Naive thymus-derived CD8-positive, alpha-beta T cell (primary cell): ENCODE data around the gene PBXIP1. TPM values are rescaled to one million over a fixed set of nuclear protein-coding genes. Genes with fewer than 3 reads are reported as not detected.

Experiments
- ATAC-seq, 2 donors: fragments of 150-1000 bp; cut with Tn5 transposase in 1 of 2; sonication (Bioruptor Pico), chemical (Tn5 transposase) in 1 of 2; 1 replicate in 1 of 2; 2 replicates in 1 of 2; pipeline ENCODE4 v1.10.0; 2021; ENCODE audit warnings: mild to moderate bottlenecking in 2 of 2, moderate library complexity in 2 of 2
- POLR2A ChIA-PET: fragments of 350-600 bp; sonication (Branson Sonifier 250); formaldehyde crosslinking; loops from one replicate; lab custom pipeline; 2021; ENCODE audit warnings: antibody characterized with exemption; lab: Charles Lee
- DNase-seq, 10 donors: peaks; one replicate each; pipeline versions ENCODE4 v3.0.0 to v3.0.0-alpha.2; 2020 to 2022
- H3K27ac Mint-ChIP-seq, 10 donors: one replicate each; pipeline ENCODE4 v1.8.0; 2020 to 2022; ENCODE audit warnings: mild to moderate bottlenecking in 10 of 10, mixed read lengths in 10 of 10, moderate library complexity in 4 of 10, inconsistent platforms in 1 of 10
- H3K27me3 Mint-ChIP-seq, 5 donors: one replicate each; pipeline ENCODE4 v1.8.0; 2021 to 2022; ENCODE audit warnings: mixed read lengths in 5 of 5
- H3K36me3 Mint-ChIP-seq, 3 donors: one replicate each; pipeline ENCODE4 v1.8.0; 2020 to 2022; ENCODE audit warnings: mixed read lengths in 3 of 3, mild to moderate bottlenecking in 2 of 3, inconsistent platforms in 1 of 3
- H3K4me1 Mint-ChIP-seq, 4 donors: one replicate each; pipeline ENCODE4 v1.8.0; 2021 to 2022; ENCODE audit warnings: mixed read lengths in 4 of 4
- H3K4me3 Mint-ChIP-seq, 10 donors: one replicate each; pipeline ENCODE4 v1.8.0; 2020 to 2022; ENCODE audit warnings: mild to moderate bottlenecking in 10 of 10, mixed read lengths in 10 of 10, moderate library complexity in 6 of 10, inconsistent platforms in 1 of 10
- H3K9me3 Mint-ChIP-seq, 9 donors: one replicate each; pipeline ENCODE4 v1.8.0; 2020 to 2022; ENCODE audit warnings: mixed read lengths in 9 of 9, mild to moderate bottlenecking in 3 of 9, inconsistent platforms in 1 of 9, moderate library complexity in 1 of 9
- polyA plus RNA-seq, 3 donors: library from polyadenylated mRNA; unstranded; fragments of 300-500 nt; fragmentation: Illumina TruSeq; gene quantifications; one replicate each; pipeline ENCODE4 v1.2.3, GENCODE V29; 2021
- total RNA-seq, 8 experiments: library from RNA in 2 of 8; stranded (reverse) in 2 of 8; gene quantifications; one replicate each; pipeline ENCODE4 v1.2.3 and lab custom pipeline; 2021 to 2026

The PBXIP1 gene
- total and polyA plus RNA-seq, 5 experiments from 2014 or later, result 182 to 319 (median 239) TPM

DNA sequence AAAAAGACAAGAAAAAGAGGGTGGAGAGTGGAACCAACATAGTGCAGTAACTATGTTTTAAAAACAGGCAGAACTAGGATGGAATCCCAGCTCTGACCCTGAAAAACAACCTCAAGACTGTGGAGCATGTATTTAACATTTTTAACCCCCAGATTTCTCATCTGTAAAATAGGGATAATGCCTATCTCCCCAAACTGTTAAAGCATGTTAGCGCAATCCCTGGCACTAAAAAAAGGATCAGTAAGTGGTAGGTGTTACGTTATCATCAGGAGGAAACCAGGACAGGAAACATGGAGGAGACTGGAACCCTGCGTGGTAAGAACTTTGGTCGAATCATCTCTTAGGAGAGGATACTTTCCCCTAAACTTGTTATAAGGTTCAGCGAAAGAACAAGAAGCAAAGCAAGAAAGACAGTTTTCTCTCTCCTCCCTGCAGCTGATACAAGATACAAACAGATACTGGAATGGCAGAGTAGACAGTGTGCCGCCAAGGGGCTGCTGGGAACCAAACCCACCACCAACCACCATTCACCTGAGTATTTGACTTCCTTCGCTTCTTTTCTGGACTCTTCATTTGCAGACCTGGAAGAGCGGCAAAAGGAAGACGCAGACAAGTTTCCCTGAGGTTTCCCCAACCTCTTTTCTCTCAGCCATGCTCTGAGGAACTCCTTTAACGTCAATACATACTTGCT is 4.7 kb upstream of the PBXIP1 start:
- Mint-ChIP-seq H3K9me3 (no peaks in the 10 kb centered on the region), H3K36me3 (peaks cover 0 to 36% (median 3%) of the 10 kb centered on the region in 3 donors), H3K27ac (peak overlapping the region; percentile 92 to 99 (median 97)), H3K4me3 (peak overlapping the region; percentile 84 to 98 (median 96)), H3K4me1 (peaks cover 23 to 63% (median 54%) of the 10 kb centered on the region in 4 donors), H3K27me3 (no peaks in the 10 kb centered on the region)
- DNase-seq (peak in 1 of 10 donors; percentile 13), ATAC-seq (no peak)
- POLR2A ChIA-PET, result interaction anchor here (0.5 to 6.6 kb wide), 25 partner anchors 8 to 317 kb away, joined by 3 to 67 read pairs (median 6); partner anchors contain the start of genes ADAM15, CKS1B, FLAD1 and PMVK

- Mint-ChIP-seq H3K36me3 (peaks cover 0 to 25% (median 3%) of the 10 kb centered on the region in 3 donors), H3K4me3 (peak overlapping the region in 9 of 10 donors; percentile 20 to 88 (median 45)), H3K27ac (peak overlapping the region in 6 of 10 donors; percentile 22 to 98 (median 60)), H3K27me3 (no peaks in the 10 kb centered on the region), H3K4me1 (peaks cover 25 to 75% (median 58%) of the 10 kb centered on the region in 4 donors), H3K9me3 (no peaks in the 10 kb centered on the region)
- POLR2A ChIA-PET, result interaction anchor here (0.6 to 6.6 kb wide), 4 partner anchors 14 to 280 kb away, joined by 3 to 67 read pairs (median 4); partner anchors contain the start of genes CKS1B and SHC1
- ATAC-seq (no peak), DNase-seq (no peak)
These were observed 3.5 kb upstream of the PBXIP1 start for GRCh38 chr1:154959426-154959780.

DNA sequence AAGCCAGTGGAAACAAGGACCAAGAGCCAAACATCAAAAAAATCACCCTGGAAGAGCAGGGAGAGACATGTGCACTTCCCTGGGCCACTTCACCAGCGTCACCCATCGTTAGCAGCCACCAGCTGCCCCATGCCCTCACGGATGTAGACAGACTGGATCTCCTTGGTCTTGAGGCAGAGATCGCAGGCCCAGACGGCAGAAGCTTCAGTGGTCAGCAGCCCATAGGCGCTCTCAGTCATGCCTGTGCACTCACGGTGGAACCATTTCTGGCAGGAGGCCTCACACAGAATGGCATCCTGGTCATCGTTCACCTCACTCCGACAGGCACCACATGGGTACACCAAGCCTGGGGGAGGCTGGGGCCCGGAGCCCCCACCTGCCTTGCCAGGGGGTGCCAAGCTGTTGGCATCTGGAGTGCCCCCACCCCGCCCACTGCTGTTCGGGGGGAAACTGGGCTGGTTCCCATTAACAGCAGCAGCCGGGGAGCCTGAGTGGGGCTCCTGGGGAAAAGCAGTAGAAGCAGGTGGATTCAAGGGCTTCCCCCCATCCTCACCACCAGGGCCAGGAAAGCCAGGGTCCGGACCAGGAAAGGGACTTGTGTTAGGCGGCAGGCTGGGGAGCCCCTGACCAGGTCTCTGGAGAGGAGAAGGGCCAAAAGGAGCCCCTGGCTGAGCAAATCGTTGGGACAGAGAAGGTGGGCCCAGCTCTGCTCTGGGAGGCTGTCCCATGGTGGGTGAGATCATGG is 3.0 kb upstream of the PBXIP1 start:
- Mint-ChIP-seq H3K36me3 (peaks cover 0 to 21% (median 3%) of the 10 kb centered on the region in 3 donors), H3K27me3 (no peaks in the 10 kb centered on the region), H3K9me3 (no peaks in the 10 kb centered on the region), H3K27ac (peak overlapping the region; percentile 20 to 100 (median 64)), H3K4me1 (peaks cover 27 to 77% (median 60%) of the 10 kb centered on the region in 4 donors), H3K4me3 (peak overlapping the region in 6 of 10 donors; percentile 4 to 84 (median 18))
- POLR2A ChIA-PET, result interaction anchor here (1.3 to 6.6 kb wide), 3 partner anchors 14 to 60 kb away, joined by 3 to 67 read pairs (median 10); partner anchors contain the start of genes CKS1B and SHC1
- DNase-seq, result no peak
- no peak for ATAC-seq

- Mint-ChIP-seq H3K36me3 (peaks cover 0 to 14% (median 3%) of the 10 kb centered on the region in 3 donors), H3K27me3 (no peaks in the 10 kb centered on the region), H3K4me3 (peak overlapping the region in 2 of 10 donors; percentile 2 to 4), H3K27ac (peak overlapping the region in 9 of 10 donors; percentile 18 to 100 (median 72)), H3K9me3 (no peaks in the 10 kb centered on the region), H3K4me1 (peaks cover 28 to 77% (median 62%) of the 10 kb centered on the region in 4 donors)
- POLR2A ChIA-PET, result interaction anchor here (3.1 to 7.4 kb wide), 3 partner anchors 14 to 53 kb away, joined by 10 to 85 read pairs (median 67); partner anchors contain the start of genes CKS1B and SHC1
- DNase-seq (no peak), ATAC-seq (no peak)
These were observed 2.1 kb upstream of the PBXIP1 start for GRCh38 chr1:154958036-154958435.

GRCh38 chr1:154957091-154957657 is 1.3 kb upstream of the PBXIP1 start:
- H3K4me1 Mint-ChIP-seq, result peaks cover 35 to 78% (median 62%) of the 10 kb centered on the region in 4 donors
- H3K27ac Mint-ChIP-seq, result peak overlapping the region; percentile 53 to 100 (median 99)
- DNase-seq, result no peak
- H3K9me3 Mint-ChIP-seq, result no peaks in the 10 kb centered on the region
- peaks cover 0 to 14% (median 3%) of the 10 kb centered on the region in 3 donors for H3K36me3 Mint-ChIP-seq
- no peak for ATAC-seq
- H3K27me3 Mint-ChIP-seq, result no peaks in the 10 kb centered on the region
- POLR2A ChIA-PET, result interaction anchor here (0.7 to 7.9 kb wide), 7 partner anchors 10 to 59 kb away, joined by 3 to 87 read pairs (median 25); partner anchors contain the start of genes CKS1B, PMVK and SHC1
- peak overlapping the region in 7 of 10 donors; percentile 20 to 62 (median 36) for H3K4me3 Mint-ChIP-seq

- H3K27ac Mint-ChIP-seq, result peak overlapping the region; percentile 97 to 100 (median 100)
- peak overlapping the region; percentile 95 to 100 (median 98) for H3K4me3 Mint-ChIP-seq
- H3K4me1 Mint-ChIP-seq, result peaks cover 39 to 83% (median 67%) of the 10 kb centered on the region in 4 donors
- no peak for DNase-seq
- peaks cover 0 to 14% (median 3%) of the 10 kb centered on the region in 3 donors for H3K36me3 Mint-ChIP-seq
- no peak for ATAC-seq
- H3K9me3 Mint-ChIP-seq, result no peaks in the 10 kb centered on the region
- POLR2A ChIA-PET, result interaction anchor here (0.7 to 7.9 kb wide), 14 partner anchors 10 to 966 kb away, joined by 3 to 87 read pairs (median 8); partner anchors contain the start of genes ADAM15, CKS1B, EFNA4 and FLAD1
- H3K27me3 Mint-ChIP-seq, result no peaks in the 10 kb centered on the region
These were observed 644 bp upstream of the PBXIP1 start for GRCh38 chr1:154956544-154956941.

GRCh38 chr1:154955039-154955717 is 721 bp downstream of the PBXIP1 start:
- peak overlapping the region; percentile 97 to 100 (median 100) for H3K27ac Mint-ChIP-seq
- POLR2A ChIA-PET, result interaction anchor here (0.7 to 7.9 kb wide), 21 partner anchors 12 to 964 kb away, joined by 3 to 87 read pairs (median 4); partner anchors contain the start of genes ADAM15, ADAR, CKS1B and EFNA4
- peaks cover 0 to 26% (median 8%) of the 10 kb centered on the region in 3 donors for H3K36me3 Mint-ChIP-seq
- ATAC-seq (peak; percentile 80 to 83), DNase-seq (peak; percentile 75 to 99 (median 94))
- peak overlapping the region; percentile 95 to 100 (median 98) for H3K4me3 Mint-ChIP-seq
- no peaks in the 10 kb centered on the region for H3K9me3 Mint-ChIP-seq
- peaks cover 40 to 86% (median 67%) of the 10 kb centered on the region in 4 donors for H3K4me1 Mint-ChIP-seq
- H3K27me3 Mint-ChIP-seq, result no peaks in the 10 kb centered on the region

DNA sequence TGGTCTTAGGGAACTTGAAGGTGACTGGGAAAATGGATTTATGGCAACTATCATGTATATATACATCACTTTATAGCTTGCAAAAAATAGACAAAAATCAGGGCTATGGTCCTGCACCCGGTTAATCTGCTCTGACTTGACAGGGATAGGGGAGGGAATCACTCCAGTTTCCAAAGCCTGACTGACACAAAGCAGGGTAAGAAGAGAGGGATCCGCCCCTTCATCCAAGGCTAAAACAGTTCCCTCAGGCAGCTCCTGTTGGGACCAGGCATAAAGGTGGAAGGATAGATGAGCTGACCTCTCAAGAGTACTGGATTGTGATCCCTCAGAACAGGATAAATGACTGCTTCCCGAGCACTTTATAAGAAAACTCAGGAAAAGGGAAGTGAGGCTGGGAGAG is 1.4 kb downstream of the PBXIP1 start:
- Mint-ChIP-seq H3K4me3 (peak overlapping the region; percentile 95 to 100 (median 98)), H3K9me3 (no peaks in the 10 kb centered on the region), H3K27me3 (no peaks in the 10 kb centered on the region), H3K4me1 (peaks cover 40 to 82% (median 65%) of the 10 kb centered on the region in 4 donors), H3K27ac (peak overlapping the region; percentile 97 to 100 (median 100)), H3K36me3 (peaks cover 0 to 27% (median 8%) of the 10 kb centered on the region in 3 donors)
- peak in 1 of 10 donors; percentile 22 for DNase-seq
- POLR2A ChIA-PET, result interaction anchor here (0.7 to 7.9 kb wide), 12 partner anchors 17 to 346 kb away, joined by 3 to 87 read pairs (median 8); partner anchors contain the start of genes ADAM15, ADAR, CKS1B and FLAD1
- ATAC-seq, result no peak

GRCh38 chr1:154953611-154954038 is 2.3 kb downstream of the PBXIP1 start:
- Mint-ChIP-seq H3K27ac (peak overlapping the region; percentile 97 to 100 (median 100)), H3K27me3 (no peaks in the 10 kb centered on the region), H3K4me1 (peaks cover 44 to 87% (median 70%) of the 10 kb centered on the region in 4 donors), H3K9me3 (no peaks in the 10 kb centered on the region), H3K4me3 (peak overlapping the region; percentile 95 to 100 (median 98)), H3K36me3 (peaks cover 0 to 31% (median 10%) of the 10 kb centered on the region in 3 donors)
- DNase-seq (no peak), ATAC-seq (no peak)
- POLR2A ChIA-PET, result interaction anchor here (0.9 to 7.9 kb wide), 7 partner anchors 8 to 326 kb away, joined by 3 to 87 read pairs (median 7); partner anchors contain the start of genes CKS1B, PMVK, PYGO2 and SHC1

DNA sequence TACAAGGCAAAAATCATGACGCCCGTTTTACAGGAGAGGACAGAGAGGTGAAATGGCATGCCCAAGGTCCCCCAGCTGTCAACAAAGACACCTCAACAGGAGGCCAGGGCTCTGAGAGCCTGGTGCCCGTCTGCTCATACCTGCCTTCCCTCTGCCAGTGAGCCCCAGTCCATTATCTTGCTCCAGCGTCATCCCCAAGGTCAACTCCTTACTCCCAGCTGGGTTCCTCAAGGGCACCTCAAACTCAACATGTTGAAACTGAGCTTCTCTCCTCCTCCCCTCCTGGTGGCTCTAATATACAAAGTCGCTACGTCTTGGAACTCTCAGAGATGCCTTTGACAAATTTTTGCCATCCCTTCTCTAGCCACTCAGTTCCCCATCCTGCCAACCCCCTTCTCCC is 3.2 kb downstream of the PBXIP1 start:
- ATAC-seq (no peak), DNase-seq (no peak)
- POLR2A ChIA-PET, result interaction anchor here (0.6 to 7.9 kb wide), 11 partner anchors 7 to 65 kb away, joined by 3 to 87 read pairs (median 7); partner anchors contain the start of genes CKS1B, FLAD1, PMVK and PYGO2
- Mint-ChIP-seq H3K36me3 (peaks cover 0 to 35% (median 13%) of the 10 kb centered on the region in 3 donors), H3K9me3 (no peaks in the 10 kb centered on the region), H3K27ac (peak overlapping the region; percentile 97 to 100 (median 100)), H3K27me3 (no peaks in the 10 kb centered on the region), H3K4me1 (peaks cover 45 to 84% (median 71%) of the 10 kb centered on the region in 4 donors), H3K4me3 (peak overlapping the region; percentile 95 to 100 (median 98))
